K562 (cell line): Measurements from ENCODE around the gene RNASE4. TPM values are rescaled to one million over a fixed set of nuclear protein-coding genes. Genes with fewer than 3 reads are reported as not detected.

Experiments used
- ATAC-seq: fragments of 200-7000 bp; cut with Tn5 transposase; 3 replicates; pipeline ENCODE4 v1.9.1; 2020; ENCODE audit warnings: moderate library complexity
- BruUV-seq: library from RNA; stranded (reverse); fragments of 400-500 nt; replicated peaks from 2 replicates; lab custom pipeline; 2021; lab: Mats Ljungman, UMichigan
- CTCF ChIA-PET: fragments of 300-600 bp; formaldehyde crosslinking; extraction: SDS; loops from one replicate; lab custom pipeline; 2021; ENCODE audit warnings: low intra/inter-chr PET ratio; lab: Yijun Ruan, JAX
- POLR2A ChIA-PET: fragments of 300-600, 350-650 bp; sonication (Branson Sonifier 250); formaldehyde crosslinking; extraction: SDS; loops from one replicate; lab custom pipeline; 2021; ENCODE audit warnings: antibody characterized with exemption, inconsistent platforms; lab: Yijun Ruan, JAX
- DNase-seq, 4 experiments: peaks; one replicate each; pipeline versions ENCODE4 v3.0.0 to v3.0.0-alpha.2; 2011 to 2018; ENCODE audit warnings: low spot score in 3 of 4, mixed read lengths in 3 of 4; ENCODE audit errors: extremely low read depth in 1 of 4
- FAIRE-seq: peaks from 2 replicates; lab custom pipeline; 2011; peaks lifted over from hg19 to GRCh38; lab: Jason Lieb, UNC
- H2AFZ ChIP-seq: 2 replicates; pipeline ENCODE4 v1.6.0; 2011; ENCODE audit warnings: low read depth, low read length, control low read depth, inconsistent platforms
- H3K27ac ChIP-seq: fragments of 200-600 bp; 3 replicates; pipeline ENCODE4 v1.8.0; 2011; ENCODE audit warnings: low read depth, mild to moderate bottlenecking, control low read depth, inconsistent platforms, low read length, moderate library complexity, mixed read lengths; ENCODE audit errors: extremely low read depth
- H3K27me3 ChIP-seq, 2 experiments: fragments of 300-600 bp in 1 of 2; 2 replicates in 1 of 2; 3 replicates in 1 of 2; pipeline versions ENCODE4 v1.6.0 to v1.8.0; 2011; ENCODE audit warnings: inconsistent platforms in 2 of 2, low read length in 2 of 2, mild to moderate bottlenecking in 1 of 2, mixed read lengths in 1 of 2, moderate library complexity in 1 of 2; ENCODE audit not compliant: control insufficient read depth in 2 of 2, insufficient read depth in 2 of 2
- H3K36me3 ChIP-seq: fragments of 300-600 bp; 3 replicates; pipeline ENCODE4 v1.8.0; 2011; ENCODE audit warnings: mild to moderate bottlenecking, low read length, inconsistent platforms; ENCODE audit not compliant: control insufficient read depth, insufficient read depth
- H3K4me1 ChIP-seq, 2 experiments: fragments of 200-600 bp in 1 of 2; replicated peaks in 1 of 2; 2 replicates in 1 of 2; 3 replicates in 1 of 2; pipeline versions ENCODE4 v1.5.1 to v1.8.0; 2011; ENCODE audit warnings: inconsistent platforms in 2 of 2, low read length in 2 of 2, mild to moderate bottlenecking in 1 of 2, mixed read lengths in 1 of 2, moderate library complexity in 1 of 2; ENCODE audit not compliant: control insufficient read depth in 2 of 2, insufficient read depth in 2 of 2
- H3K4me2 ChIP-seq: 2 replicates; pipeline ENCODE4 v1.6.1; 2011; ENCODE audit warnings: low read length, control low read depth, inconsistent platforms, mixed read lengths; ENCODE audit not compliant: insufficient read depth
- H3K4me3 ChIP-seq: fragments of 200-600 bp; sonication (generic), shearing (Covaris generic); 2 replicates; pipeline ENCODE4 v1.5.1; 2016; ENCODE audit warnings: control low read depth, inconsistent platforms
- H3K79me2 ChIP-seq: fragments of 200-600 bp; 3 replicates; pipeline ENCODE4 v1.8.0; 2011; ENCODE audit warnings: low read length, inconsistent platforms; ENCODE audit not compliant: control insufficient read depth, insufficient read depth
- H3K9ac ChIP-seq, 2 experiments: 2 replicates each; pipeline versions ENCODE4 v1.6.0 to v1.6.1; 2011; ENCODE audit warnings: low read depth in 2 of 2, low read length in 2 of 2, control low read depth in 1 of 2, inconsistent platforms in 1 of 2, mild to moderate bottlenecking in 1 of 2, mixed read lengths in 1 of 2; ENCODE audit not compliant: insufficient read depth in 1 of 2
- H3K9me1 ChIP-seq: one replicate; pipeline ENCODE4 v1.6.0; 2011; ENCODE audit warnings: inconsistent platforms, mild to moderate bottlenecking, low read length, moderate library complexity; ENCODE audit not compliant: control insufficient read depth, insufficient read depth
- H3K9me3 ChIP-seq: replicated peaks from 2 replicates; pipeline ENCODE4 v1.5.1; 2011; ENCODE audit warnings: low read depth, low read length, inconsistent platforms; ENCODE audit not compliant: control insufficient read depth, insufficient read depth
- H4K20me1 ChIP-seq: replicated peaks from 2 replicates; pipeline ENCODE4 v1.6.1; 2011; ENCODE audit warnings: low read length, inconsistent platforms, mixed read lengths; ENCODE audit not compliant: control insufficient read depth, insufficient read depth
- CHCHD3 ChIP-seq: fragments of 250-450 bp; sonication (Bioruptor Pico); IDR thresholded peaks from 2 replicates; pipeline ENCODE4 v2.1.2; 2022; ENCODE audit warnings: mild to moderate bottlenecking
- HOXB6 ChIP-seq: fragments of 250-450 bp; sonication (Bioruptor Pico); IDR thresholded peaks from 2 replicates; pipeline ENCODE4 v1.5.1; 2022; ENCODE audit warnings: mild to moderate bottlenecking, borderline replicate concordance
- HSF4 ChIP-seq: fragments of 250-450 bp; sonication (Bioruptor Pico); IDR thresholded peaks from 2 replicates; pipeline ENCODE4 v2.1.2; 2022; ENCODE audit warnings: mild to moderate bottlenecking, moderate library complexity, borderline replicate concordance
- MCM5 ChIP-seq: fragments of 450-650 bp; IDR thresholded peaks from 2 replicates; pipeline ENCODE4 v1.6.1; 2016; ENCODE audit warnings: low read depth
- MEIS2 ChIP-seq: fragments of 450-650 bp; IDR thresholded peaks from 2 replicates; pipeline ENCODE4 v1.6.1; 2014; ENCODE audit warnings: mild to moderate bottlenecking; ENCODE audit not compliant: partially characterized antibody
- NR1H2 ChIP-seq: sonication (generic); formaldehyde crosslinking; IDR thresholded peaks from 2 replicates; pipeline ENCODE4 v1.4.0; 2020; ENCODE audit warnings: mild to moderate bottlenecking, missing genetic modification reagents
- NR4A1 ChIP-seq, 2 experiments: fragments of 250-450 bp in 1 of 2; fragments of 450-650 bp in 1 of 2; sonication (Bioruptor Pico) in 1 of 2; IDR thresholded peaks; 2 replicates each; pipeline versions ENCODE4 v1.4.0 to v1.6.1; 2016 to 2020; ENCODE audit warnings: mild to moderate bottlenecking in 2 of 2, missing compliant biosample characterization in 1 of 2, missing genetic modification characterization in 1 of 2, moderate library complexity in 1 of 2
- PRPF4 ChIP-seq: fragments of 200-400 bp; formaldehyde crosslinking; IDR thresholded peaks from one replicate; pipeline ENCODE4 v1.6.1; 2017; ENCODE audit warnings: low read length, low read depth, mild to moderate bottlenecking; ENCODE audit not compliant: insufficient read depth, poor library complexity, severe bottlenecking
- SMAD1 ChIP-seq: fragments of 150-350 bp; IDR thresholded peaks from 2 replicates; pipeline ENCODE4 v1.6.1; 2014; ENCODE audit warnings: low read length, low read depth; ENCODE audit not compliant: partially characterized antibody
- SNRNP70 ChIP-seq: fragments of 200-400 bp; formaldehyde crosslinking; optimal IDR thresholded peaks from 2 replicates; pipeline ENCODE3; 2017; ENCODE audit warnings: low read depth, low read length
- TRIM28 ChIP-seq: fragments of 450-650 bp; IDR thresholded peaks from 2 replicates; pipeline ENCODE4 v1.6.1; 2017
- ZC3H11A ChIP-seq: IDR thresholded peaks from 2 replicates; pipeline ENCODE4 v1.6.1; 2012; ENCODE audit warnings: low read depth, low read length, improper control_type of control experiment
- ZC3H4 ChIP-seq: sonication (generic); formaldehyde crosslinking; IDR thresholded peaks from 2 replicates; pipeline ENCODE4 v1.9.0; 2021; ENCODE audit warnings: missing genetic modification reagents, borderline replicate concordance
- ZNF239 ChIP-seq: fragments of 250-450 bp; sonication (Bioruptor Pico); IDR thresholded peaks from 2 replicates; pipeline ENCODE4 v1.4.0; 2020; ENCODE audit warnings: mild to moderate bottlenecking
- ZNF408 ChIP-seq: fragments of 250-450 bp; sonication (Bioruptor Pico); IDR thresholded peaks from 2 replicates; pipeline ENCODE4 v1.4.0; 2020; ENCODE audit warnings: low read depth, mild to moderate bottlenecking, moderate library complexity
- WGBS: fragments of 100-300 bp; shearing (Covaris generic); methylation state at CpG from one replicate; pipeline ENCODE4 v1.1.6; 2016; ENCODE audit warnings: low coverage, mixed read lengths; ENCODE audit not compliant: insufficient coverage; ENCODE audit errors: missing lambda C conversion rate; 5-methylcytosine and 5-hydroxymethylcytosine counted together
- in situ Hi-C: fragments of 300-500 bp; cut with MboI; formaldehyde crosslinking; loops from 4 replicates; pipeline ENCODE4 v1.15.0; 2018; ENCODE audit warnings: inconsistent platforms, mixed read lengths
- intact Hi-C: fragments of 100-400 bp; cut with micrococcal nuclease; formaldehyde crosslinking; loops from 2 replicates; pipeline ENCODE4 v1.14.2; 2022
- polyA plus RNA-seq, 8 experiments: library from polyadenylated mRNA; depleted of rRNA in 4 of 8; stranded (reverse) in 5 of 8; unstranded in 3 of 8; fragments of >200 nt; fragmentation: Nextera tagmentation in 2 of 8; fragmentation: Illumina TruSeq in 1 of 8; extraction: Ambion mirVana in 2 of 8; extraction: Trizol in 1 of 8; gene quantifications; 2 replicates each; pipeline versions ENCODE4 v1.2.1 to v1.2.3, GENCODE V29; 2011 to 2014; ENCODE audit warnings: inconsistent platforms in 1 of 8, missing spikeins in 1 of 8
- total RNA-seq, 7 experiments: library from RNA; depleted of rRNA in 6 of 7; stranded (reverse); fragments of >200 nt in 6 of 7; fragmentation: Illumina TruSeq in 2 of 7; extraction: Trizol in 2 of 7; gene quantifications; 2 replicates each; pipeline versions ENCODE4 v1.2.1 to v1.2.3, GENCODE V29; 2011 to 2021; ENCODE audit warnings: low replicate concordance in 1 of 7
- TF ChIP-seq, protein P1 (sequence below): fragments of 250-450 bp; sonication (Bioruptor Pico); IDR thresholded peaks from 2 replicates; pipeline ENCODE4 v1.8.0; 2022; ENCODE audit warnings: moderate library complexity, mild to moderate bottlenecking, inconsistent platforms

Gene RNASE4
- total and polyA plus RNA-seq, 9 of the 15 experiments (the other 6 are each of a cell fraction or from before 2014, with no cell fraction given), result 0.09 to 0.22 (median 0.13) TPM; not detected in 2

DNA sequence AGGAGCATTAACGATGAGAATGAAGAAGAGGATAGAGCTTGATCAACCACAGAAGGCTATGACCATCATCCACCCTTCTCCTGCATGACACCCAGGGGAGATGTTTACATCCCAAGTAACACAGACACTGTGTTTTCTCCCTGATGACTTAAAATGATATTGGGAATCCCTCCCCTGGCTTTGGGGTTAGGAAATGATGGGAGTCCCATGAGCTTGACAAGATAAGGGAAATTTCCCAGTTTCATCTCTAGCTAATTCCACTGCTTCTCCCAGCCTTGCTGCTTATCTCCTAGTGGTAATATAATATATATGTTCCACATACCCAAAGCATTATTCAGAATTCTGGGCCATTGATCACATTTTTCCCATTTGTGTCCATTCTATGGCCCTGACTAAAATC, 38.9 kb upstream of the RNASE4 start:
- Histone ChIP-seq H2AFZ (no peak overlapping the region), H4K20me1 (no peaks in the 10 kb centered on the region), H3K4me1 (no peaks in the 10 kb centered on the region; a peak in 1 of 5 replicates), H3K36me3 (no peaks in the 10 kb centered on the region), H3K27me3 (no peaks in the 10 kb centered on the region; a peak in 1 of 5 replicates), H3K9me1 (no peaks in the 10 kb centered on the region), H3K4me3 (no peak overlapping the region), H3K9ac (no peak overlapping the region), H3K4me2 (no peak overlapping the region), H3K27ac (no peak overlapping the region), H3K9me3 (no peaks in the 10 kb centered on the region), H3K79me2 (no peaks in the 10 kb centered on the region)
- FAIRE-seq, result no peak
- DNase-seq, result no peak
- intact Hi-C loops, result no loop called here
- WGBS, result 0% methylated on average over 1 of the region's 1 CpG
- in situ Hi-C loops, result no loop called here
- no peak for TF ChIP-seq SNRNP70
- TF ChIP-seq ZC3H11A, result no peak
- TF ChIP-seq HOXB6 (CRISPR knock-in tag), result no peak
- no peak for TF ChIP-seq ZC3H4 (CRISPR knock-in tag)
- no peak for TF ChIP-seq ZNF408 (CRISPR knock-in tag)
- TF ChIP-seq NR1H2 (CRISPR knock-in tag), result no peak
- TF ChIP-seq MCM5, result no peak
- TF ChIP-seq TRIM28, result no peak
- TF ChIP-seq SMAD1, result no peak
- no peak for TF ChIP-seq CHCHD3 (CRISPR knock-in tag)
- no peak for TF ChIP-seq HSF4 (CRISPR knock-in tag)
- no peak for TF ChIP-seq ZNF239 (CRISPR knock-in tag)
- TF ChIP-seq NR4A1 (CRISPR knock-in tag; IDR thresholded peaks at IDR 0.05), result no peak
- no peak for TF ChIP-seq NR4A1 (tag; IDR thresholded peaks at IDR 0.05)
- TF ChIP-seq, protein P1, sequence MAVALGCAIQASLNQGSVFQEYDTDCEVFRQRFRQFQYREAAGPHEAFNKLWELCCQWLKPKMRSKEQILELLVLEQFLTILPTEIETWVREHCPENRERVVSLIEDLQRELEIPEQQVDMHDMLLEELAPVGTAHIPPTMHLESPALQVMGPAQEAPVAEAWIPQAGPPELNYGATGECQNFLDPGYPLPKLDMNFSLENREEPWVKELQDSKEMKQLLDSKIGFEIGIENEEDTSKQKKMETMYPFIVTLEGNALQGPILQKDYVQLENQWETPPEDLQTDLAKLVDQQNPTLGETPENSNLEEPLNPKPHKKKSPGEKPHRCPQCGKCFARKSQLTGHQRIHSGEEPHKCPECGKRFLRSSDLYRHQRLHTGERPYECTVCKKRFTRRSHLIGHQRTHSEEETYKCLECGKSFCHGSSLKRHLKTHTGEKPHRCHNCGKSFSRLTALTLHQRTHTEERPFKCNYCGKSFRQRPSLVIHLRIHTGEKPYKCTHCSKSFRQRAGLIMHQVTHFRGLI (CRISPR knock-in tag), result no peak
- no peak for TF ChIP-seq MEIS2
- TF ChIP-seq PRPF4, result no peak
- BruUV-seq, result no TSS peak
- ChIA-PET POLR2A (interaction anchor here (1.3 kb wide), 1 partner anchor 190 kb away, joined by 3 read pairs; the partner anchor contains the start of genes APEX1 and OSGEP), CTCF (no interaction called here)
- no peak for ATAC-seq
